Ovary (tissue), 3 donors: ENCODE results near the gene LRRC8C.

Source experiments
- EP300 ChIP-seq: sonication (generic); formaldehyde crosslinking; IDR thresholded peaks from one replicate; pipeline ENCODE4 v1.6.1; 2017; ENCODE audit warnings: antibody characterized with exemption
- TF ChIP-seq, protein P1 (sequence below), 3 donors: fragments of 450-650 bp in 2 of 3; fragments of 200-600 bp in 1 of 3; IDR thresholded peaks; one replicate each; pipeline versions ENCODE4 v1.5.1 to v1.8.0; 2016 to 2022; ENCODE audit warnings: antibody characterized with exemption in 3 of 3, mild to moderate bottlenecking in 1 of 3
- donor health status: DM: no; HTN: no; CAD: no.

DNA sequence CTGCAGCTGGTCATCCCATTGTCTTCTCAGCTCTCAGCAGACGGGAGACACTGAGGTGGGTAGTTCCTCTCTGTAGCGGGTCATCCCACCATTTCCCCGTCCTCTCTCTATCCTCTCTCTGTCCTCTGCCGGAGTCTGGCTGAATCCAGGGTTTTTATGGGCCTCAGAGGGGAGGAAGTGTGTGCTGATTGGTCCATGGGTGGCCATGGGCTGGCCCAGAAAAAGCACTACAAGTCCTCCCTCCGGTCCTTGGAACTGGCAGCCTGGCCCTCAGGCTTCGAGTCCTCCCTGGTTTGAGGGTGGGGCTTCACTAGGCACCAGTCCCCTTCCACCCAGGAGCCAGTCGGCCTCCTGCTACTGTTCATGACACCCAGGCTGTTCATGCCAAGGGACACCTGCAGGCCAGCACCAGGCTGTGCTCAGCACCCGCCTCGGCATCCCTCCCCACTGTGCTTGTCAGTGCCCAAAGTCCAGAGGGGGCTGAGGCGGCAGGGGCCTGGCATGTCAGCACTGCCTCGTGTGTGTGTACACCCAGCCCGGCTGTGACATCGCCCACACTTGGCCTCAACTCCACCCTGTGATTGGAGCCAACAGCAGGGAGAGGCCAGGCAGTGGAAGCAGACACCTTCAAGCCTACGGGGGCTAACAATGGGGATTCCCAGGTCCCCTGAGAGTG, 23.0 kb upstream of the LRRC8C start:
- no peak for TF ChIP-seq EP300
- TF ChIP-seq, protein P1, sequence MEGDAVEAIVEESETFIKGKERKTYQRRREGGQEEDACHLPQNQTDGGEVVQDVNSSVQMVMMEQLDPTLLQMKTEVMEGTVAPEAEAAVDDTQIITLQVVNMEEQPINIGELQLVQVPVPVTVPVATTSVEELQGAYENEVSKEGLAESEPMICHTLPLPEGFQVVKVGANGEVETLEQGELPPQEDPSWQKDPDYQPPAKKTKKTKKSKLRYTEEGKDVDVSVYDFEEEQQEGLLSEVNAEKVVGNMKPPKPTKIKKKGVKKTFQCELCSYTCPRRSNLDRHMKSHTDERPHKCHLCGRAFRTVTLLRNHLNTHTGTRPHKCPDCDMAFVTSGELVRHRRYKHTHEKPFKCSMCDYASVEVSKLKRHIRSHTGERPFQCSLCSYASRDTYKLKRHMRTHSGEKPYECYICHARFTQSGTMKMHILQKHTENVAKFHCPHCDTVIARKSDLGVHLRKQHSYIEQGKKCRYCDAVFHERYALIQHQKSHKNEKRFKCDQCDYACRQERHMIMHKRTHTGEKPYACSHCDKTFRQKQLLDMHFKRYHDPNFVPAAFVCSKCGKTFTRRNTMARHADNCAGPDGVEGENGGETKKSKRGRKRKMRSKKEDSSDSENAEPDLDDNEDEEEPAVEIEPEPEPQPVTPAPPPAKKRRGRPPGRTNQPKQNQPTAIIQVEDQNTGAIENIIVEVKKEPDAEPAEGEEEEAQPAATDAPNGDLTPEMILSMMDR (IDR thresholded peaks at IDR 0.05) = no peak
